HepG2 (cell line): ENCODE results near the gene MMAA. TPM values are rescaled to one million over a fixed set of nuclear protein-coding genes. Genes with fewer than 3 reads are reported as not detected.
A peak's percentile ranks its signal among the peaks of the same experiment; 100 is the strongest.

Experiments used
- BRCA1 ChIP-seq: sonication (generic); formaldehyde crosslinking; IDR thresholded peaks from 2 replicates; pipeline ENCODE4 v1.4.0; 2020; ENCODE audit warnings: missing genetic modification reagents
- CEBPB ChIP-seq: IDR thresholded peaks from 2 replicates; pipeline ENCODE4 v1.6.1; 2011; ENCODE audit warnings: low read depth, low read length, improper control_type of control experiment, borderline replicate concordance
- FOXA1 ChIP-seq, 2 experiments: fragments of 450-650 bp in 1 of 2; sonication (generic) in 1 of 2; formaldehyde crosslinking in 1 of 2; IDR thresholded peaks; 2 replicates each; pipeline versions ENCODE4 v1.4.0 to v1.6.1; 2016 to 2020; ENCODE audit warnings: missing genetic modification reagents in 1 of 2
- HES4 ChIP-seq: sonication (generic); formaldehyde crosslinking; IDR thresholded peaks from 2 replicates; pipeline ENCODE4 v1.9.0; 2021; ENCODE audit warnings: mild to moderate bottlenecking, missing genetic modification reagents, borderline replicate concordance
- HNF4A ChIP-seq: sonication (generic); formaldehyde crosslinking; IDR thresholded peaks from 2 replicates; pipeline ENCODE4 v1.4.0; 2020; ENCODE audit warnings: missing genetic modification reagents
- JDP2 ChIP-seq: sonication (generic); formaldehyde crosslinking; IDR thresholded peaks from 2 replicates; pipeline ENCODE4 v1.8.1; 2022; ENCODE audit warnings: missing genetic modification reagents, borderline replicate concordance
- KMT2B ChIP-seq: IDR thresholded peaks from 2 replicates; pipeline ENCODE4 v1.6.1; 2016; ENCODE audit warnings: missing genetic modification reagents, missing compliant biosample characterization
- NR1H2 ChIP-seq: sonication (generic); formaldehyde crosslinking; IDR thresholded peaks from 2 replicates; pipeline ENCODE4 v1.8.1; 2022; ENCODE audit warnings: low read depth, missing genetic modification reagents, borderline replicate concordance
- PRPF4 ChIP-seq: fragments of 200-400 bp; formaldehyde crosslinking; IDR thresholded peaks from 2 replicates; pipeline ENCODE4 v1.6.1; 2016; ENCODE audit warnings: low read length, low read depth; ENCODE audit not compliant: poor library complexity, severe bottlenecking
- RARA ChIP-seq: IDR thresholded peaks from 2 replicates; pipeline ENCODE4 v1.6.1; 2016; ENCODE audit warnings: missing genetic modification reagents, missing compliant biosample characterization
- TCF7L2 ChIP-seq: IDR thresholded peaks from 2 replicates; pipeline ENCODE4 v1.6.1; 2011; ENCODE audit warnings: mild to moderate bottlenecking, low read depth, low read length, moderate library complexity
- XRCC5 ChIP-seq: fragments of 200-400 bp; formaldehyde crosslinking; optimal IDR thresholded peaks from 2 replicates; pipeline ENCODE3; 2017; ENCODE audit warnings: mild to moderate bottlenecking, low read length
- ZKSCAN1 ChIP-seq: fragments of 150-350 bp; IDR thresholded peaks from 2 replicates; pipeline ENCODE4 v1.6.1; 2014; ENCODE audit warnings: low read length
- ZNF331 ChIP-seq: sonication (generic); formaldehyde crosslinking; IDR thresholded peaks from 2 replicates; pipeline ENCODE4 v1.4.0; 2020; ENCODE audit warnings: missing genetic modification reagents
- ZNF337 ChIP-seq: sonication (generic); formaldehyde crosslinking; IDR thresholded peaks from 2 replicates; pipeline ENCODE4 v1.5.1; 2020; ENCODE audit warnings: missing genetic modification reagents, low read depth, mild to moderate bottlenecking, borderline replicate concordance
- ZNF432 ChIP-seq: sonication (generic); formaldehyde crosslinking; IDR thresholded peaks from 2 replicates; pipeline ENCODE4 v1.5.0; 2020; ENCODE audit warnings: missing genetic modification reagents, mild to moderate bottlenecking, borderline replicate concordance
- ZNF678 ChIP-seq: sonication (generic); formaldehyde crosslinking; IDR thresholded peaks from 2 replicates; pipeline ENCODE4 v1.4.0; 2020; ENCODE audit warnings: mild to moderate bottlenecking, missing genetic modification reagents
- polyA plus RNA-seq, 8 experiments: library from polyadenylated mRNA; depleted of rRNA in 3 of 8; stranded (reverse) in 7 of 8; unstranded in 1 of 8; fragments of >200 nt; fragmentation: Illumina TruSeq in 4 of 8; extraction: Trizol in 4 of 8; gene quantifications; 2 replicates each; pipeline versions ENCODE4 v1.2.1 to v1.2.3, GENCODE V29; 2011 to 2016; ENCODE audit warnings: low read depth in 4 of 8, missing spikeins in 1 of 8, mixed read lengths in 1 of 8; ENCODE audit not compliant: insufficient read depth in 1 of 8
- total RNA-seq, 5 experiments: library from RNA; depleted of rRNA; stranded (reverse); fragments of >200 nt; fragmentation: Illumina TruSeq; extraction: Trizol; gene quantifications; 2 replicates each; pipeline ENCODE4 v1.2.3, GENCODE V29; 2016; ENCODE audit warnings: low read depth in 1 of 5
- TF ChIP-seq, protein P1 (sequence below): IDR thresholded peaks from 2 replicates; pipeline ENCODE4 v1.4.0; 2020; ENCODE audit warnings: mild to moderate bottlenecking, missing genetic modification reagents
- TF ChIP-seq, protein P2 (sequence below): sonication (generic); formaldehyde crosslinking; IDR thresholded peaks from 2 replicates; pipeline ENCODE4 v1.4.0; 2020; ENCODE audit warnings: missing genetic modification reagents, borderline replicate concordance
- TF ChIP-seq, protein P3 (sequence below): sonication (generic); formaldehyde crosslinking; conservative IDR thresholded peaks from 2 replicates; pipeline ENCODE4 v1.4.0; 2020; ENCODE audit warnings: missing genetic modification reagents

The MMAA gene
- total and polyA plus RNA-seq, 2 of the 13 experiments (the other 11 are each of a cell fraction or from before 2014, with no cell fraction given), result 1.3 to 2.8 TPM

DNA sequence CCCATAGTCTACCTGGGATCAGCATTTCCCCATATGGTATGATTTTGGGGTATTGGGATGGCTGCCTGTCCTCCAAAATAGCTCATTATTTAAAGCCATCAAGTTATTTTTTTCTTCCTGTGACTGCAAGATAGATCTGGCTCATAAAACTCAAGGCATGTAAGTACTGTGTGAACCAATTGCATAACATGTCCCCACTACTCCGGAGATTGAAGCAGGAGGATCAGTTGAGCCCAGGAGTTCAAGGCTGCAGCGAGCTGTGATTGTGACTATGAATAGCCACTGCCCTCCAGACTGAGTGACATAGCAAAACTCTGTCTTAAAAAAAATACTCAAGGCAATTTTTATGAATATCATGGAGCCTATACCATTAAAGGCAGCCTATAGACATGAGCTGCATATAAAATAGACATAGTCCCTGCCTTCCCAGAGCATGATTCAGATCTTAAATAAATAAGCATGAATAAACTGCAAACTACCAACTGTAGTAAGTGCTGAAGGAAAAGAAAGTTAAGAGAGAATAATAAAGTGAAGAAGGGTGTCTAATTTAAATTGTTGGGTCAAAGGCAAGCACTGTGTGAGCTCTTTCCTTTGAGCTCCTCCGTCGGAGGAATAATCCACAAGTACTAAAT lies 16.9 kb upstream of the MMAA start (continued):
- no peak for TF ChIP-seq NR1H2 (CRISPR knock-in tag)
- peak; percentile 47; the same call in 1 of the 2 replicates for TF ChIP-seq RARA
- TF ChIP-seq CEBPB, result peak; percentile 30; the same call in 1 of the 2 replicates
- no peak for TF ChIP-seq FOXA1 (IDR thresholded peaks at IDR 0.05)
- TF ChIP-seq FOXA1 (CRISPR knock-in tag; IDR thresholded peaks at IDR 0.05), result no peak
- no peak for TF ChIP-seq XRCC5
- no peak for TF ChIP-seq ZNF337
- TF ChIP-seq HNF4A (CRISPR knock-in tag), result peak; percentile 38; the same call in 1 of the 2 replicates
- no peak for TF ChIP-seq ZNF432 (CRISPR knock-in tag)
- no peak for TF ChIP-seq TCF7L2
- no peak for TF ChIP-seq BRCA1
- TF ChIP-seq JDP2 (CRISPR knock-in tag), result no peak
- TF ChIP-seq, protein P1, sequence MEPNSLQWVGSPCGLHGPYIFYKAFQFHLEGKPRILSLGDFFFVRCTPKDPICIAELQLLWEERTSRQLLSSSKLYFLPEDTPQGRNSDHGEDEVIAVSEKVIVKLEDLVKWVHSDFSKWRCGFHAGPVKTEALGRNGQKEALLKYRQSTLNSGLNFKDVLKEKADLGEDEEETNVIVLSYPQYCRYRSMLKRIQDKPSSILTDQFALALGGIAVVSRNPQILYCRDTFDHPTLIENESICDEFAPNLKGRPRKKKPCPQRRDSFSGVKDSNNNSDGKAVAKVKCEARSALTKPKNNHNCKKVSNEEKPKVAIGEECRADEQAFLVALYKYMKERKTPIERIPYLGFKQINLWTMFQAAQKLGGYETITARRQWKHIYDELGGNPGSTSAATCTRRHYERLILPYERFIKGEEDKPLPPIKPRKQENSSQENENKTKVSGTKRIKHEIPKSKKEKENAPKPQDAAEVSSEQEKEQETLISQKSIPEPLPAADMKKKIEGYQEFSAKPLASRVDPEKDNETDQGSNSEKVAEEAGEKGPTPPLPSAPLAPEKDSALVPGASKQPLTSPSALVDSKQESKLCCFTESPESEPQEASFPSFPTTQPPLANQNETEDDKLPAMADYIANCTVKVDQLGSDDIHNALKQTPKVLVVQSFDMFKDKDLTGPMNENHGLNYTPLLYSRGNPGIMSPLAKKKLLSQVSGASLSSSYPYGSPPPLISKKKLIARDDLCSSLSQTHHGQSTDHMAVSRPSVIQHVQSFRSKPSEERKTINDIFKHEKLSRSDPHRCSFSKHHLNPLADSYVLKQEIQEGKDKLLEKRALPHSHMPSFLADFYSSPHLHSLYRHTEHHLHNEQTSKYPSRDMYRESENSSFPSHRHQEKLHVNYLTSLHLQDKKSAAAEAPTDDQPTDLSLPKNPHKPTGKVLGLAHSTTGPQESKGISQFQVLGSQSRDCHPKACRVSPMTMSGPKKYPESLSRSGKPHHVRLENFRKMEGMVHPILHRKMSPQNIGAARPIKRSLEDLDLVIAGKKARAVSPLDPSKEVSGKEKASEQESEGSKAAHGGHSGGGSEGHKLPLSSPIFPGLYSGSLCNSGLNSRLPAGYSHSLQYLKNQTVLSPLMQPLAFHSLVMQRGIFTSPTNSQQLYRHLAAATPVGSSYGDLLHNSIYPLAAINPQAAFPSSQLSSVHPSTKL (CRISPR knock-in tag), result no peak
- TF ChIP-seq, protein P2, sequence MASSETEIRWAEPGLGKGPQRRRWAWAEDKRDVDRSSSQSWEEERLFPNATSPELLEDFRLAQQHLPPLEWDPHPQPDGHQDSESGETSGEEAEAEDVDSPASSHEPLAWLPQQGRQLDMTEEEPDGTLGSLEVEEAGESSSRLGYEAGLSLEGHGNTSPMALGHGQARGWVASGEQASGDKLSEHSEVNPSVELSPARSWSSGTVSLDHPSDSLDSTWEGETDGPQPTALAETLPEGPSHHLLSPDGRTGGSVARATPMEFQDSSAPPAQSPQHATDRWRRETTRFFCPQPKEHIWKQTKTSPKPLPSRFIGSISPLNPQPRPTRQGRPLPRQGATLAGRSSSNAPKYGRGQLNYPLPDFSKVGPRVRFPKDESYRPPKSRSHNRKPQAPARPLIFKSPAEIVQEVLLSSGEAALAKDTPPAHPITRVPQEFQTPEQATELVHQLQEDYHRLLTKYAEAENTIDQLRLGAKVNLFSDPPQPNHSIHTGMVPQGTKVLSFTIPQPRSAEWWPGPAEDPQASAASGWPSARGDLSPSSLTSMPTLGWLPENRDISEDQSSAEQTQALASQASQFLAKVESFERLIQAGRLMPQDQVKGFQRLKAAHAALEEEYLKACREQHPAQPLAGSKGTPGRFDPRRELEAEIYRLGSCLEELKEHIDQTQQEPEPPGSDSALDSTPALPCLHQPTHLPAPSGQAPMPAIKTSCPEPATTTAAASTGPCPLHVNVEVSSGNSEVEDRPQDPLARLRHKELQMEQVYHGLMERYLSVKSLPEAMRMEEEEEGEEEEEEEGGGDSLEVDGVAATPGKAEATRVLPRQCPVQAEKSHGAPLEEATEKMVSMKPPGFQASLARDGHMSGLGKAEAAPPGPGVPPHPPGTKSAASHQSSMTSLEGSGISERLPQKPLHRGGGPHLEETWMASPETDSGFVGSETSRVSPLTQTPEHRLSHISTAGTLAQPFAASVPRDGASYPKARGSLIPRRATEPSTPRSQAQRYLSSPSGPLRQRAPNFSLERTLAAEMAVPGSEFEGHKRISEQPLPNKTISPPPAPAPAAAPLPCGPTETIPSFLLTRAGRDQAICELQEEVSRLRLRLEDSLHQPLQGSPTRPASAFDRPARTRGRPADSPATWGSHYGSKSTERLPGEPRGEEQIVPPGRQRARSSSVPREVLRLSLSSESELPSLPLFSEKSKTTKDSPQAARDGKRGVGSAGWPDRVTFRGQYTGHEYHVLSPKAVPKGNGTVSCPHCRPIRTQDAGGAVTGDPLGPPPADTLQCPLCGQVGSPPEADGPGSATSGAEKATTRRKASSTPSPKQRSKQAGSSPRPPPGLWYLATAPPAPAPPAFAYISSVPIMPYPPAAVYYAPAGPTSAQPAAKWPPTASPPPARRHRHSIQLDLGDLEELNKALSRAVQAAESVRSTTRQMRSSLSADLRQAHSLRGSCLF (CRISPR knock-in tag), result no peak
- TF ChIP-seq KMT2B (CRISPR knock-in tag), result no peak
- TF ChIP-seq HES4 (CRISPR knock-in tag), result no peak
- no peak for TF ChIP-seq ZNF331
- no peak for TF ChIP-seq ZKSCAN1
- TF ChIP-seq, protein P3, sequence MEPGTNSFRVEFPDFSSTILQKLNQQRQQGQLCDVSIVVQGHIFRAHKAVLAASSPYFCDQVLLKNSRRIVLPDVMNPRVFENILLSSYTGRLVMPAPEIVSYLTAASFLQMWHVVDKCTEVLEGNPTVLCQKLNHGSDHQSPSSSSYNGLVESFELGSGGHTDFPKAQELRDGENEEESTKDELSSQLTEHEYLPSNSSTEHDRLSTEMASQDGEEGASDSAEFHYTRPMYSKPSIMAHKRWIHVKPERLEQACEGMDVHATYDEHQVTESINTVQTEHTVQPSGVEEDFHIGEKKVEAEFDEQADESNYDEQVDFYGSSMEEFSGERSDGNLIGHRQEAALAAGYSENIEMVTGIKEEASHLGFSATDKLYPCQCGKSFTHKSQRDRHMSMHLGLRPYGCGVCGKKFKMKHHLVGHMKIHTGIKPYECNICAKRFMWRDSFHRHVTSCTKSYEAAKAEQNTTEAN (CRISPR knock-in tag), result no peak
- TF ChIP-seq PRPF4, result no peak
- no peak for TF ChIP-seq ZNF678 (CRISPR knock-in tag)
